Measurements from ENCODE around the gene BCDIN3D.

GRCh38 chr12:49889361-49890095, 46.6 kb upstream of the BCDIN3D start:
- TF ChIP-seq EP300 (IDR thresholded peaks at IDR 0.05; ENCODE audit: low read depth) (no peak), CTCF (IDR thresholded peaks at IDR 0.05) (no peak), POLR2AphosphoS5 (IDR thresholded peaks at IDR 0.05) (no peak), POLR2A (IDR thresholded peaks at IDR 0.05) (no peak)
